Measurements from ENCODE around the gene ANK2.

GRCh38 chr4:113141901-113142346 lies 92.5 kb downstream of the ANK2 start:
- TF ChIP-seq CTCF (IDR thresholded peaks at IDR 0.05; ENCODE audit: borderline replicate concordance, extremely low read depth, low read length, poor library complexity, severe bottlenecking) (no peak), EZH2 (IDR thresholded peaks at IDR 0.05; ENCODE audit: borderline replicate concordance, low read depth, low read length, severe bottlenecking) (no peak)
